ENCODE measurements around the gene ARHGEF28.

ARHGEF28 gene, protein sequence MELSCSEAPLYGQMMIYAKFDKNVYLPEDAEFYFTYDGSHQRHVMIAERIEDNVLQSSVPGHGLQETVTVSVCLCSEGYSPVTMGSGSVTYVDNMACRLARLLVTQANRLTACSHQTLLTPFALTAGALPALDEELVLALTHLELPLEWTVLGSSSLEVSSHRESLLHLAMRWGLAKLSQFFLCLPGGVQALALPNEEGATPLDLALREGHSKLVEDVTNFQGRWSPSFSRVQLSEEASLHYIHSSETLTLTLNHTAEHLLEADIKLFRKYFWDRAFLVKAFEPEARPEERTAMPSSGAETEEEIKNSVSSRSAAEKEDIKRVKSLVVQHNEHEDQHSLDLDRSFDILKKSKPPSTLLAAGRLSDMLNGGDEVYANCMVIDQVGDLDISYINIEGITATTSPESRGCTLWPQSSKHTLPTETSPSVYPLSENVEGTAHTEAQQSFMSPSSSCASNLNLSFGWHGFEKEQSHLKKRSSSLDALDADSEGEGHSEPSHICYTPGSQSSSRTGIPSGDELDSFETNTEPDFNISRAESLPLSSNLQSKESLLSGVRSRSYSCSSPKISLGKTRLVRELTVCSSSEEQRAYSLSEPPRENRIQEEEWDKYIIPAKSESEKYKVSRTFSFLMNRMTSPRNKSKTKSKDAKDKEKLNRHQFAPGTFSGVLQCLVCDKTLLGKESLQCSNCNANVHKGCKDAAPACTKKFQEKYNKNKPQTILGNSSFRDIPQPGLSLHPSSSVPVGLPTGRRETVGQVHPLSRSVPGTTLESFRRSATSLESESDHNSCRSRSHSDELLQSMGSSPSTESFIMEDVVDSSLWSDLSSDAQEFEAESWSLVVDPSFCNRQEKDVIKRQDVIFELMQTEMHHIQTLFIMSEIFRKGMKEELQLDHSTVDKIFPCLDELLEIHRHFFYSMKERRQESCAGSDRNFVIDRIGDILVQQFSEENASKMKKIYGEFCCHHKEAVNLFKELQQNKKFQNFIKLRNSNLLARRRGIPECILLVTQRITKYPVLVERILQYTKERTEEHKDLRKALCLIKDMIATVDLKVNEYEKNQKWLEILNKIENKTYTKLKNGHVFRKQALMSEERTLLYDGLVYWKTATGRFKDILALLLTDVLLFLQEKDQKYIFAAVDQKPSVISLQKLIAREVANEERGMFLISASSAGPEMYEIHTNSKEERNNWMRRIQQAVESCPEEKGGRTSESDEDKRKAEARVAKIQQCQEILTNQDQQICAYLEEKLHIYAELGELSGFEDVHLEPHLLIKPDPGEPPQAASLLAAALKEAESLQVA (N-terminal part only)

DNA sequence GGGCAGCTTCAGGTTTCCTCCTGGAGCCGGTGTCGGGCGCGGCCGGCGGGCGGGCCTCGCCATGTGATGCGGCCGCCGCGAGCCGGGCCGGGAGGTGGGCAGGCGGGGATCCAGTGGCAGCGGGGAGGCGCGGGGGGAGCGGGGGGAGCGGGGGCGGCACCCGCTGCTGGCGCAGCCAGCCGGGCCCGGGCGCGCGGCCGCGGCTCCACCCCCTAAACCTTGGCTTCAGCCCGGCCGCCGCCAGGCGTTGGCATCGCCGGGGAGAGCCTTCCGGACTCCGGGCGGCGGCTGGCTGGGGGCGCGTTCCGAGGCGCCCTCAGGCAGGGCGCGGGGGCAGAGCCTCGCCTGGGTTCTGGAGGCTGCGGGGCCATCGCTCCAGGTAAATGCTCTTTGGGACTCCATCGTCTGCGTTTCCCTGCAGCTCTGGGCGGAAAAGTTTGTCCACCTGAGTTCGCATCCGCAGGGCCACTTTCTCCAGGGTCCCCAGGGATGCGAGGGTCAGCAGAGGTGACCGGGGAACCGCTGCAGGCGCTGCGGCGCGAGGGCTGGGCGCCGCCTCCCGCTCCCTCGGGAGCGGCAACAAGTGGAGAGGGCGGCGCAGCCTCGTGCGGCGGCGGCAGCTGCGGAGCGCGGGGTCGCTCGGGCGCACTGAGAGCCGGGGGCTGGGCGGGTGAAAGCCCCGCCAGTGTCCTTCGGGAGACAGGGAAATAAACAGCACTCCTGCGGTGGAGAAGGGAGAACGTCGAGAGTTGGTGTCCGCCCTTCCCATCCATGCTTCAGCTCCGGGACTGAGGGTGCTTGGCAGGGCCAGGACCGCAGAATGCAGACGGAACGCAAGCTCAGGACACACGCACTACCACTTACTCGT is at the start of gene ARHGEF28:
TSS of gene ARHGEF28 (plus strand) at position 253 of the 868 bp plus-strand sequence. CDS start 58,656 bp downstream, outside the sequence.
- DNase-seq (ENCODE audit: low read depth in 2 of 3, low spot score in 1 of 3), result peak in 1 of 3 donors; percentile 16

DNA sequence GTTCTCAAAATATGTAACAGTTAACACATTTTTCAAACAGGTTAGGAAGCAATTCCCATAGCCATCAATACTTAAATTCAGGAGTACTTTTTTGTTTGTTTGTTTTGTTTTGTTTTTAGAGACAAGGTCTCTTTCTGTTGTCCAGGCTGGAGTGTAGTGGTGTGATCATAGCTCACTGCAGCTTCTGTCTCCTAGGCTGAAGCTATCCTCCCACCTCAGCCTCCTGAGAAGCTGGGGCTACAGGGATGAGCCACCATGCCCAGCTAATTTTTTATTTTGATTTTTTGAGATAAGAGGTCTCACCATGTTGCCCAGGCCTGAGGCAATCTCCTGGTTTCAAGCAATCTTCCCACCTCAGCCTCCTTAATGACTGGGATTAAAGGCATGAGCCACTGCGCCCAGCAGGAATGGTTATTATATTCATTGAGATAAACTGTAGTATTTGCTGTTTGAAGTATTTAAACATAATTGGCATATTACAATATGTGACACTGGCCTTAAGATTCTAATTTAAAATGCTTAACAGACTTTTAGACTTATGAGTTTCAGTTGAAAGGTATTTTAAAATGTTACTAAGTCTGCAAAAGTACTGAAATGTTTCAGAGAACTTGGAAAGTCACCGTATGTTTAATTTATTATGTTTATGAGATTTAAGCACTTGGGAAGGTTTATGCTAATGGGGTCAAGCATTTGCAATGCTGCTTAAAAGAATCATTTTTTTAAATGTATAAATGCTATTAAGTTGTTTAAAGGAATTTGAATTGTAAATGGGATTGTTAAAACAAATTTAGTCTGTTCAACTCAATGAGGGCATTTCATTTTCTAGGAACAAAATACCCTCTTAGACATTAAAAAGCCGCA is 43.5 kb upstream of the ARHGEF28 start:
- no peak for DNase-seq (ENCODE audit: low read depth in 2 of 3, low spot score in 1 of 3)

DNA sequence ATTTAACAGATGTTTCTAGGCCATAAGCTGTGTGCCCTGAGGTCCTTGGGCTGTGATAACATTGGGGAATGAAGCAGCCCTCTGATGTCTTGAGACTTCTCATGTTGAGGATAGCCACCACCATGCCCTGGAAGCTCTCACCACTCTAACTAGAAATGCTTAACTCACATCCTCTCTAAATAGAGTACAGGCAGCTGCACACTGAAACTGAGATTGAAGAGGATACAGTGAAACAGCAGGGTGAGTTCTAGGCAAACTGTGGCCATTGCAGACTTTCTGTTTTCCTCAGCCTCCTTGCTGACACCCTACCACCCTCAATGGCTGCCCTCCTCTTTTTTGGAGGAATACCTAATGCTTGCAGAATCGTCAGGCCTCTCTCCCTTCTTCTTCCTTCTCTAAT is 38.1 kb upstream of the ARHGEF28 start:
- DNase-seq (ENCODE audit: low read depth in 2 of 3, low spot score in 1 of 3), result no peak

DNA sequence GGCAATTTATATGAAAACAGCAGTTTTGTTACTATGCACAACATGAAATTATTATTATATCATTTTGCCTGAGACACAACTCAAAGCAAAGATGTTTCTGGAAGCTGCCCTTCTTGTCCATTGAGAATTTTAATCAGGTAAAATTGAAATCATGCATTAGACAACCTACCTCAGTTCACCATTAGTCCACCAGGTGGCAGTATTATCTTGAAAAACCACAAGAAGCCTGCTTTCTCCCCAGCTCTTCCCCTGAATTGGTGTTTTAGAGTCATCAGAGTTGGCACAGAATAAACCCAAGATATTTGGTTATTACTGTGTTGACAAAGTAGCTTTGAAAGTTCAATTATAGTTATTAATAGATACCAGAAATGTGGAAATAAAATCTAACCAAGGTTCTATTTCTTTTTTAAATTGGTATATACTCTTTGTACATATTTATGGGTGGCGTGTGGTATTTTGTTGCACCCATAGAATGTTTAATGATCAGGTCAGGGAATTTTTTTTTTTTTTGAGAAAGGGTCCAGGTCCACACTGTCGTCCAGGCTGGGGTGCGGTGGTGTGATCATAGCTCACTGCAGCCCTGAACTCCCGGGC is 34.8 kb upstream of the ARHGEF28 start:
- peak in 2 of 3 donors; percentile 6 to 82 for DNase-seq (ENCODE audit: low read depth in 2 of 3, low spot score in 1 of 3)

DNA sequence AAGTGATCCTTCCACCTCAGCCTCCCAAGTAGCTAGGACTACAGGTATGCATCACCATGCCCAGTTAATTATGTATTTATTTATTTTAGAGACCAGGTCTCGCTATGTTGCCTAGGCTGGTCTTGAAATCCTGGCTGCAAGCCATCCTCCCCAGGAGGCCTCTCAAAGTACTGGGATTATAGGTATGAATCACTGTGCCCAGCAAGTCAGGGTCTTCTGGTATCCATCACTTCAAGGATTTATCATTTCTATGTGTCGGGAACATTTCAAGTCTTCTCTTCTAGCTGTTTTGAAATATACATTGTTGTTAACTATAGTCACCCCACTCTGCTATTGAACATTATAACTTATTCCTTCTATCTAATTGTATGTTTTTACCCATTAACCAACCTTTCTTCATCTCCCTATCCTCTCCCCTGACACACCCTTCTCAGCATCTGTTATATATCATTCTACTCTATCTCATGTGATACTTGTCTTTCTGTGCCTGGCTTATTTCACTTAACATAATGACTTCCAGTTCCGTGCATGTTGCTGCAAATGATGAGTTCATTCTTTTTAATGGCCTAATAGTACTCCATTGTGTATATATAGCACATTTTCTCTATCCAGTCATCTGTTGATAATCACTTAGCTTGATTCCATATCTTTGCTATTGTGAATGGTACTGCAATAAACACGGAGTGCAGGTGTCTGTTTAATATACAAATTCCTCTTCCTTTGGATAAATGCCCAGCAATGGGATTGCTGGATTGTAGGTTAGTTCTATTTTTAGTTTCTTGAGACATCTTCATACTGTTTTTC is 34.1 kb upstream of the ARHGEF28 start:
- no peak for DNase-seq (ENCODE audit: low read depth in 2 of 3, low spot score in 1 of 3)

DNA sequence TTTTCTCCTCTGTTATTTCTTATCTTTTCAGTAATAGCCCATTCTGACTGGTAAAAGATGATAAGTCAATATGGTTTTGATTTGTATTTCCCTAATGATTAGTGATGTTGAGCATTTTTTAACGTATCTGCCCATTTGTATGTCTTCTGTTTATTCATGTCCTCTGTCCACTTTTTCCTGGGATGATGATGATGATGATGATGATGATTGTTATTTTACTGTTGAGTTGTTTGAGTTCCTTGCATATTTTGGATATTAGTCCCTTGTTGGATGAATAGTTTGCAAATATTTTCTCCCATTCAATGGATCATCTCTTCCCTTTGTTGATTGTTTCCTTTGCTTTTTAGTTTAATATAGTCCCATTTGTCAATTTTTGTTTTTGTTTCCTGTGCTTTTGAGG is 33.4 kb upstream of the ARHGEF28 start:
- no peak for DNase-seq (ENCODE audit: low read depth in 2 of 3, low spot score in 1 of 3)

DNA sequence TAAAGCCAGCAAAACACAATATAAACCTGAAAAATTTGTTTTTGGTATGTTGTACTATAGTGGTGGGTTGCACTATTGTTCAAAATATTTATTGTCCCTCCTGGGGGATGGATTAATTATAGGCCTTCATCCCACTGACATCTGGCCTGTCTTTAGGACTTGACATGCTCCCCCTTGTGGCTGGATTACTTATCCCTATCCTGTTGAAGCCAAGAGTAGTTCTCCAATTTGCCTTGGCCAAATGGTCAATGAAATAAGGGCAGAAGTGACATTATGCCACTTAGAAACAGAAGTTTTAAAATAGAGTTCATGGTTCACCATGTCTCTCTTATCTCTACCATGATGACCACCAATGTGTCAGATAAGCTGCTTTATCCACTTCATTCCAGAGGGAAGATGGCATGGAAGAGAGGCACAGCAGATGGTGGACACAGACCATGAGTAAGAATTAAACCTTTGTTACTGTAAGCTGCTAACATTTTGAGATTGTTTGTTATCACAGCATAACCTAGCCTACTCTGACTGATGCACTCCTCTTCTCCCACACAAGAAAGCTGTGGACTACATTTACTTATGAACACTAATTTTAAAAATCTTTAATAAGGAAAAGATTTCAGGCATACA is 29.2 kb upstream of the ARHGEF28 start:
- peak in 1 of 3 donors; percentile 18 for DNase-seq (ENCODE audit: low read depth in 2 of 3, low spot score in 1 of 3)

DNA sequence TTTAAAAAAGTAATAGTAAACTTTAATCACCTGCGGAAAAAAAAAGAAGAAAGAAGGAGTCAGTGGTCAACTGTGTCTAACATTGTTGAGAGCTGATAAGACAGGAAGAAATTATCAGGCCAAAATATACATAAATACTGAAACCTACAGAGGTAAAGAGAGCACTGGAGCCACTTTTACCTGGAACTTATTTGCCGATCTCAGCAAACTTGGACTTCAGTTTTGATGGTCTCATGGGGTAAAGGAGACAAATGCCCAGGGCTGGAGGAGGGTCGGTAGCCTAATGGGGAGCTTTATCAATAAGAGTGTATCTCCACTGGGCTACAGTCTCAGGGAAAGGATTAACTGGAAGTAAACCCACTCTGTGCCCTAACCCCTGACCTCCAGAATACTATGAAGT is 26.6 kb upstream of the ARHGEF28 start:
- DNase-seq (ENCODE audit: low read depth in 2 of 3, low spot score in 1 of 3), result no peak

DNA sequence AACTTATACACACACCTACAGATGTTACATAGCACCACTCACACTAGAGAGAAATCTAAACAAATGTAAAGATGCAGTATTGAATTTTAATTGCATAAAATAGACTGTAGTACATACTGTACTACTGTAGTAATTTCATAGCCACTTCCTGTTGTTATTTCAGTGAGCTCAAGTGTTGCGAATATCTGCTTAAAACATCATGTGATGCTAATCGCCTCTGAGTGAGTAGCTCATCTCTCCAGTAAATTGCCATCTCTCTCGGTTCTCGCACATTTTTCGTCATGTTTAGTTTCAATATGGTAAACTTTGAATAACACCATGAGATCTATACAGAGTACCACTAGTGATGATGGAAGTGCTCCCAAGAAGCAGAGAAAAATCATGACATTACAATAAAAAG is 22.0 kb upstream of the ARHGEF28 start:
- DNase-seq (ENCODE audit: low read depth in 2 of 3, low spot score in 1 of 3), result no peak

DNA sequence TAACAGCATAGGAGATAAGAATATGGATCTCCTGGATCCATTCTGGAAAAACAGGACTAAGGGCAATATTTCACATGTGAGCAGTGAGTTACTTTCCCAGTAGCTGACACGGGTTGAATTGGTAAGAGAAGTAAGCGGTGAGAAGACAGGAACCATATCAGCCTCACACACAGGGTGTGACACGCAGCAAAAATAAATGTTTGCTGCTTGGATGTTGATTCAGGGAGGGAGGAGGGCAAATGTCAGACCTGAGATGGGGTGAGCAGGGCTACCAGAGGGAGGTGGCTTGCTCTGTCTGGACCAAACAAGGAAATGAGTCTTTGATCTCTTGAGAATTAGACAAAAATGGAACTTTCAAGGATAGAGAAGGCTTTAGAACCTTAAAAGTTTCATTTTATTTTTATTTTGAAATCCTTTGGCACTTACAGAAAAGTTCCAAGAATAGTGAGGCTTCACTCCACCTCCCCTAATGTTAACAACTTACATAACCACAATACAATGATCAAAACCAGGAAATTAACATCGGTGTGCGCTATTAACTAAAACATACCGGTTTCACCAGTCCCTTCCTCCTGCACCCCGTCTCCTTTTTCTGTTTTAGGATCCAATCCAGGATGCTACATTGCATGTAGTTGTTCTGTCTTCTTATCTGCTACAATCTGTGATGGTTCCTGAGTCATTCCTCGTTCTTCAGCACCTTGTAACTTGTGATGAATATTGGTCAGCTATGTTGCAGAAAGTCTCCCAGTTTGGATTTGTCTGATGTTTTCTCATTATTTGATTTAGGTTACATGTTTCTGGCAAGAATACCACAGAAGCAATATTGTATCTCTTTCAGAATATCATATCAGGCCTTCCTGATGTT is 20.5 kb upstream of the ARHGEF28 start:
- no peak for DNase-seq (ENCODE audit: low read depth in 2 of 3, low spot score in 1 of 3)

DNA sequence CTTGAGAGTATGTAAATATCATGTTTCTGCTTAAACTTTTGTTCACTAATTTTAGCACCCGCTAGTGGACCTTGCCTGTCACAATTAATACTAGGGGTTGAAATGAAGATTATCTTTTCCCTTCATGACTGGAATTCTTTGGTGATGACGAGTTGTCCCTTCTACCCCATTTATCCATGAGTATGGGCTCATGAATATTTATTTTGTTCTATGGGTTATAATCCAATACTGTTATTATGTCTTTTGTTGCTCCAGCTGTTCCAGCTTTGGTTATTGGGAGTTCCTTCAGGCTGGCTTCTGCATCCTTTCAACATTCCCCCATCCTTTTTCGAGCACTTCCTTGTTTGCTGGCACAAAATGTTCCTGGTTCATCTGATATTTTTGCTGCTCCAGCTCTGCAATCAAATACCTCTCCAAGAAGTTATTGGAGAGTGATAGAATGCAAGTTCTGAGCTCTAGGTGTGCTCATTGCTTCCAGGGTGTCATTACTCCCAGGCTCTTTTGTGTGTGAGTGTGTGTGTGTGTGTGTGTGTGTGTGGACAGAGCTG is 19.7 kb upstream of the ARHGEF28 start:
- DNase-seq (ENCODE audit: low read depth in 2 of 3, low spot score in 1 of 3), result no peak

DNA sequence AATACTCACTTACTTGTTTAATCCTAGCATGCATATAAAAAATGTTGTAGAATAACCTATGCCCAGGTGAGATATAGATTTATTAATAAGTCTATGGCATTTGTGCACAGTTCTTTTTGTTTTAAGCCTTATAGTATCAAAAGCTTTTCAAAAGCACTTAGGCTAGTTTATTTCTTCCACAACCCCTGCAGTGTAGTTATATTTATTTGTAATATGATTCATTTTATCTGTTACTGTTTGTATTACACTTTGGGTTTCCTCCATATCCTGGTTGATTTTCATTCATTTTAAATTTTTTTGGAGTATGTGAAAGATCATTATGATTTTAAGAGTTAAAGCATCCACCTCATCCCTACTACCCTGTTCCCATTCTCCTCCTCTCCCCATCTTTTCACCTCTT is 18.8 kb upstream of the ARHGEF28 start:
- DNase-seq (ENCODE audit: low read depth in 2 of 3, low spot score in 1 of 3), result no peak

DNA sequence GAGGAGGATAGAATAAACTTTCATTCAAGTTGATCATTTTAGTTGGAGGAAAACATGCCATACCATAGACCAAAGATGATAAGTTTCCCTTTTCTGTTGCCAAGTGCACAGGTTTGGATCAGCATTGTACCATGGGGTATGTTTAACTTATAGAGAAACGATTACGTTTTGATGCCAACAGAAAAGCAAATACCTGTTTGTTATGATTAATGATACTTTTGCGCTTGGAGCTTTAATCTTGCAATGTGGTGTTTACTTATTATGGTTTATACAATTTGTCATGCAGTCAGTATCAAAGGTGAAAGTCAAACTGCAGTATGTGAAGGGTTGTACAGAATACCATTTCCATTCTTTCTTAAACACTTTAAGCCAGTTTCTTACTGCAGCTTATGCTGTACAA is 13.2 kb upstream of the ARHGEF28 start:
- no peak for DNase-seq (ENCODE audit: low read depth in 2 of 3, low spot score in 1 of 3)

DNA sequence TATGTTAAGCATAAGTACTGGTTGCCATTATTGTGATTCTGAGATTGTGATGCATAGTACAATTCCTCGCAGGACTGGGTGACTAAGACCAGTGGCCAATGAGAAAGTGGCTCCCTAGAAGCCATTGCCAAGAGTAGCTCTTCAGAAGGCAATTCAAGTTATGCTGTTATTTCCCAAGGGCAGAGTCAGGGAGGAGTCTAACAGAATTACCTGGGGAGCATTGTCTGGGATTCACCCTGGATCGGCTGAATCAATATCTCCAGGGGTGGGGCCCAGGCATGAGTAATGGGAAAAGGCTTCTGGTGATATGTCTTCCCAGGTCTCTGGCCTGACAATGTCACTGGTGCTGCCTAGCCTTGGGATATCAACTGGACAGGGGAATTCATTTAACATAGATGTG is 10.9 kb upstream of the ARHGEF28 start:
- no peak for DNase-seq (ENCODE audit: low read depth in 2 of 3, low spot score in 1 of 3)

DNA sequence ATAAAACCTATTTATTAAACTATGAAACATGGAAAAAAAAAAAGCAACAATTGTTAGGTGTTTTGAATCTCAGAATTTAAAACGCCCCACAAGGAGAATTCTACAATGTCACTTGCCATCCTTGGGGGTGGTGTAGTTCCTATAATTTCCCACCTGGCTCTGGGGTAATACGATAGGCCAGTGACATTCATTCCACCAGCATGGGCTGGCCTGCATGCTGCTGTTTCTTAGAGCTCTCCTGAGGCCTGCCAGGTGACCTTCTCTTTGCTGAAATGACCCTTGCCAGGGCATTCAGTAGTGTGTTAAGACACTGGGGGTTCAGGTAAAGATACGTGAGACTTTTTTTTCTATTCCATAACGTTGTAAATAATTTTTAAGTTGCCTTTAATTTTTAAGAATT is 10.0 kb upstream of the ARHGEF28 start:
- DNase-seq (ENCODE audit: low read depth in 2 of 3, low spot score in 1 of 3), result no peak

DNA sequence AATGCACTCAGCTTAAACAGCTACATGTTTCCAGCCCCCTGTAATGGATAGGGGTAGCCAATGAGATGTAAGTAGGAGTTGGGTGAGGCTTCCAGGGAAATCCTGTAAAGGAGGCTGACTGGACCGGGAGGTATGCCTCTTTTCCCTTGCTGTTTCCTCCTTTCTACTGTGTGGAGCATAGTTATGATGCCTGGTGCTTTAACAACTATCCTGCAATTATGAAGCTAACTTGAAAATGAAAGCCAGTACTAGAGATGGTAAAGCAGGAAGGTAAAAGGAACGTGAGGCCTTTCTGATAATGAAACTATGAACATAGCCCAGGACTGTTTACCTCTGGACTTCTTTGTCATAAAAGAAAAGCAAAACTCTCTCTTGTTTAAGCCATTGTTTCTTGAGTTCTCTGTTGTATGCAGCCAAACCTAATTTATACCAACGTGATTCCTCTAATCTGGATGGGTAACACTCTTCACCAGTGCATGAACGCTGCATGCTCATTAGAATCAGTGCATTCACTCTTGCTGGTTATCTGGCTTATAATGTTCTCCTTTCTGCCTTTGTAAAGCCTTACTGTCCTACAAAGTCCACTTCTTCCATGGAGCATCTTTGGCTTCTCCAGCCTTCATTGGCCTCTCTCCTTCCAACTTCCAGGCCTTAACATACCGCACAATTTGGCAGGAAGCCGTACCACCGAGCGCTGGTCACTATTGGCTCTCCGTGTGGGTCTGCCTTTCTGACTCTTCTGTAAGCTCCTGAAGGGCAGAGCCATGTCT is 8.3 kb upstream of the ARHGEF28 start:
- DNase-seq (ENCODE audit: low read depth in 2 of 3, low spot score in 1 of 3), result no peak
